Mesothelial cell of epicardium (in vitro differentiated cells): ENCODE data around the gene CCSER1. TPM values are rescaled to one million over a fixed set of nuclear protein-coding genes. Genes with fewer than 3 reads are reported as not detected.

Source experiments
- DNase-seq, 2 experiments: peaks; one replicate each; pipeline ENCODE4 v3.0.0; 2021; ENCODE audit warnings: low spot score in 2 of 2; ENCODE audit not compliant: unreplicated experiment in 2 of 2
- H3K27ac Mint-ChIP-seq: 2 replicates; pipeline ENCODE4 v1.8.0; 2021; ENCODE audit warnings: mixed read lengths
- H3K27me3 Mint-ChIP-seq: 2 replicates; pipeline ENCODE4 v1.8.0; 2021; ENCODE audit warnings: low read depth, mixed read lengths
- H3K36me3 Mint-ChIP-seq: 2 replicates; pipeline ENCODE4 v1.8.0; 2021; ENCODE audit warnings: mixed read lengths
- H3K4me1 Mint-ChIP-seq: 2 replicates; pipeline ENCODE4 v1.8.0; 2021; ENCODE audit warnings: mixed read lengths
- H3K4me3 Mint-ChIP-seq: 2 replicates; pipeline ENCODE4 v1.8.0; 2021; ENCODE audit warnings: mild to moderate bottlenecking, moderate library complexity, mixed read lengths
- H3K9me3 Mint-ChIP-seq: 2 replicates; pipeline ENCODE4 v1.8.0; 2021; ENCODE audit warnings: mixed read lengths
- CTCF ChIP-seq: fragments of 200-600 bp; sonication (generic); IDR thresholded peaks from one replicate; pipeline ENCODE4 v1.5.0; 2021; ENCODE audit warnings: antibody characterized with exemption; ENCODE audit not compliant: unreplicated experiment
- total RNA-seq: library from RNA; stranded (reverse); gene quantifications from 3 replicates; pipeline ENCODE4 v1.2.1, GENCODE V29; 2021

The CCSER1 gene
- total RNA-seq, 1 donor from 2014 or later = 7.2 TPM

DNA sequence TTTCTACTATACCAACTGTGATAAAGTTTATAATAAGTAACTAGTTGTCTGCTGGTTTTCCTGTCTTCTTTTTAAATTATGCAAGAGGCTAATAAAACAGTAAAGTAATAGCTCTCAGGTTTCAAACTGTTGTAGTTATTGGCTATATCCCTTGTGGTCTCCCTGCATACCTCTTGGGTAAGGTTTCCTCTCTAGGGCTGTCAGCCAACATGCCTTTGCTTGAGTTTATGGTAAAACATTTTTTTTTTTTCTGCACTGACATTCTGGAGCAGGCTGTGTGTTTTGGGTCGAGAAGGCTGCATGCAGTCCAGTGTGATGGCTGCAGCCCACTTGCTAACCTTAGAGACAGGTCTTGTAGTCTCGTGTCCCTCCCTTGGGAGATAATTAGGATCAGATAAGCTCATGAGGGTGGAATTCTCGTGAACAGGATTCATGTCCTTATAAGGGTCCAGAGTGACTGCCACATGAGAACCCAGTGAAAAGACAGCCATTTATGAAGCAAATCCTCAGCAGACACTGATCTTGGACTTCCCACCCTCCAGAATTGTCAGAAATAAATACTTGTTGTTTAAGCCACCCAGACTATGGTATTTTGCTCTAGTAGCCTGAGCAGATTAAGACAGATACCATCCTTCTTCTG, 831.2 kb downstream of the CCSER1 start:
- Mint-ChIP-seq H3K36me3 (no peaks in the 10 kb centered on the region), H3K4me3 (no peak overlapping the region), H3K27me3 (no peaks in the 10 kb centered on the region), H3K4me1 (peaks cover 26% of the 10 kb centered on the region), H3K27ac (peak overlapping the region; percentile 31), H3K9me3 (peaks cover 4% of the 10 kb centered on the region)
- no peak for DNase-seq
- no peak for TF ChIP-seq CTCF

DNA sequence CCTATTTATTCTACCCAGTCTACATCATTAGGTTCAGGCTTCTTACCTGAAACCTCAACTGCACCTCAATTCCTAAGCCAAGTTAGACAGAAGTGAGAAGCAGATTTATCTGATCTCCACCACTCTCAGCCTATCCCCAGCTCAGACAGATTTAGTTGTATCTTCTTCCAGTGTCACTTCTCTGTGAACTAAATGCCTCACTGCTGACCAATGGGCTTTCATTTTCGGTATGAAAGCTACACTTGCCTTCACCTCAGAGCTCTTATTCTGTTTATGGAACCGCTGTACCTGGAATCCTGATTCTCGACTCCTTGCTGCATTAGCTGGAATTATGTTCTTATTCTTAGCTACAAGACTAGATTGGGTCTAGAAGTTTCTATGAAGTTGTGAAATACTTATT, 833.2 kb downstream of the CCSER1 start:
- Mint-ChIP-seq H3K4me3 (no peak overlapping the region), H3K36me3 (no peaks in the 10 kb centered on the region), H3K27me3 (no peaks in the 10 kb centered on the region), H3K27ac (no peak overlapping the region), H3K9me3 (peaks cover 7% of the 10 kb centered on the region), H3K4me1 (peaks cover 16% of the 10 kb centered on the region)
- TF ChIP-seq CTCF = no peak
- no peak for DNase-seq

GRCh38 chr4:90960840-90961239, 833.6 kb downstream of the CCSER1 start:
- Mint-ChIP-seq H3K9me3 (peaks cover 11% of the 10 kb centered on the region), H3K4me3 (no peak overlapping the region), H3K4me1 (peaks cover 13% of the 10 kb centered on the region), H3K27ac (no peak overlapping the region), H3K36me3 (no peaks in the 10 kb centered on the region), H3K27me3 (no peaks in the 10 kb centered on the region)
- TF ChIP-seq CTCF = no peak
- DNase-seq = no peak

DNA sequence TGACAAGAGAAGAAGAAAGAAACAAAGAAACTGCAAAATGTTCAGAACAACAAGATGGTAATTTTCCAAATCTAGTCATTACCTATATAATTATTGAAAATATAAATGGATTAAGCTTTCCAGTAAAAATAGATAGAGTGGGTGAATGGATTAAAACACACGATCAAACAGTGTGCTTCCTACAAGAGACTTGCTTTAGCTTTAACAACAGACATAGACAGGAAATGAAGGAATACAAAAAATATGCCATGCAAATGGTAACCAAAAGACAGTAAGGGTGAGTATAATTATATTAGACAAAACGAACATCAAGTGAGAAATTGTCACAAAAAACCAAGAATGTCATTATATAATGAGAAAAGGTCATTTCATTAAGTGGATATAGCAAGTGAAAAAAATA, 842.8 kb downstream of the CCSER1 start:
- H3K36me3 Mint-ChIP-seq = peaks cover 15% of the 10 kb centered on the region
- peaks cover 55% of the 10 kb centered on the region for H3K9me3 Mint-ChIP-seq
- H3K4me3 Mint-ChIP-seq = no peak overlapping the region
- H3K27ac Mint-ChIP-seq = no peak overlapping the region
- no peaks in the 10 kb centered on the region for H3K27me3 Mint-ChIP-seq
- no peak for TF ChIP-seq CTCF
- H3K4me1 Mint-ChIP-seq = no peaks in the 10 kb centered on the region
- DNase-seq = no peak

DNA sequence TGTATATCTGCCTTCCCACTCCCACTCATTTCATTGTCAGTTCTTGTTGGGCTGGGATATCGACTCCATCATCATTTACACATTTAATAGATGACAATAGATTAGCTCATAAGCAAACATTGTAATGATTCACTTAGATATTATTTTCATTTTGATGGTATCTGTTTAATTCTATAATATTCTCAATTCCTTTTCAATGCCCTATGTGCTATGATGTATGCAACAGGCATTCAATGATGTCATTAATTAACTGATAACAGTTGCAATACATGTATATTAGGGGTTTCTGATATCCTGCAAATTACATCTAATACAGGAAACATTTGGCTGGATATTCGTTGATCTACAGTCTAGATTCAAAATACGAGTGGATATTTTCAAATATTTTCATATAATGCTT, 850.5 kb downstream of the CCSER1 start:
- TF ChIP-seq CTCF = no peak
- Mint-ChIP-seq H3K4me1 (peaks cover 1% of the 10 kb centered on the region), H3K27ac (no peak overlapping the region), H3K27me3 (no peaks in the 10 kb centered on the region), H3K4me3 (no peak overlapping the region), H3K36me3 (no peaks in the 10 kb centered on the region), H3K9me3 (peaks cover 10% of the 10 kb centered on the region)
- no peak for DNase-seq

DNA sequence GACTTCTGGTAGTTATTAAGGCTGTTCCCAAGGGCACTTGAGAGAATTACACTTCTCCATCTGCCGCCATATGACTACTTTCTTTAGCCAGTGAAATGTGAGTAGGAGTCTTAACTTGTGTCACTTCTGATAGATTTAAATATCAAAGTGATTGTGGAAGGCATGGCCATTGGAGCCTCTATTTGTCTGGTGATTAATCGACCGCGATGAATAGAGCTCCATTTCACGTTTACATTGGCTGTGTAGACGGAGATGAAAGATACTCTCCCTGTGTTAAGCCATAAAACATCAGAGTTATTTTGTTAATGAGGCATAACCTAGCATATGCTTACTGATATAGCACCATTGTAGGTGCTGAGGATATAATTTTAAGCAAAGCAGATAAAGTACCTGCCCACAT, 852.4 kb downstream of the CCSER1 start:
- Mint-ChIP-seq H3K27ac (no peak overlapping the region), H3K4me3 (no peak overlapping the region), H3K4me1 (peaks cover 3% of the 10 kb centered on the region), H3K9me3 (peaks cover 7% of the 10 kb centered on the region), H3K36me3 (no peaks in the 10 kb centered on the region), H3K27me3 (no peaks in the 10 kb centered on the region)
- TF ChIP-seq CTCF = no peak
- no peak for DNase-seq
